ENCODE data around the gene TMEM121.
"Not testable (repeated sequence)": the region's sequence is repeated elsewhere in the genome, so short reads cannot be mapped to it uniquely, and the experiment has no call there.

Gene TMEM121

GRCh38 chr14:105574411-105574810 is 48.0 kb downstream of the TMEM121 start:
- DNase-seq (ENCODE audit: low read depth, low spot score); in situ Hi-C loops (cut with HindIII; ENCODE audit: low sequenced_read_pairs); H3K4me3 ChIP-seq (ENCODE audit: low read depth, low read length): not testable (repeated sequence)

GRCh38 chr14:105575016-105575700 is 48.8 kb downstream of the TMEM121 start:
- H3K4me3 ChIP-seq (ENCODE audit: low read depth, low read length); DNase-seq (ENCODE audit: low read depth, low spot score); in situ Hi-C loops (cut with HindIII; ENCODE audit: low sequenced_read_pairs): not testable (repeated sequence)

- TF ChIP-seq CTCF (IDR thresholded peaks at IDR 0.05; ENCODE audit: low read depth, low read length) = no peak
- no peak for DNase-seq (ENCODE audit: low read depth, low spot score)
- in situ Hi-C loops (cut with HindIII; ENCODE audit: low sequenced_read_pairs) = no loop called here
- H3K4me3 ChIP-seq (ENCODE audit: low read depth, low read length) = no peak overlapping the region
Measured at GRCh38 chr14:105576525-105577088, 50.2 kb downstream of the TMEM121 start.

GRCh38 chr14:105577314-105577861 is 51.0 kb downstream of the TMEM121 start:
- in situ Hi-C loops (cut with HindIII; ENCODE audit: low sequenced_read_pairs) = no loop called here
- DNase-seq (ENCODE audit: low read depth, low spot score) = no peak
- no peak for TF ChIP-seq CTCF (IDR thresholded peaks at IDR 0.05; ENCODE audit: low read depth, low read length)
- H3K4me3 ChIP-seq (ENCODE audit: low read depth, low read length) = no peak overlapping the region

GRCh38 chr14:105578070-105578469 is 51.7 kb downstream of the TMEM121 start:
- in situ Hi-C loops (cut with HindIII; ENCODE audit: low sequenced_read_pairs) = no loop called here
- DNase-seq (ENCODE audit: low read depth, low spot score) = no peak
- TF ChIP-seq CTCF (IDR thresholded peaks at IDR 0.05; ENCODE audit: low read depth, low read length) = no peak
- H3K4me3 ChIP-seq (ENCODE audit: low read depth, low read length) = no peak overlapping the region

- H3K4me3 ChIP-seq (ENCODE audit: low read depth, low read length); in situ Hi-C loops (cut with HindIII; ENCODE audit: low sequenced_read_pairs); DNase-seq (ENCODE audit: low read depth, low spot score): not testable (repeated sequence)
Measured at GRCh38 chr14:105579221-105579620, 52.8 kb downstream of the TMEM121 start.
